ENCODE measurements around the gene DOK5.

The DOK5 gene

GRCh38 chr20:54698373-54698772 is 223.0 kb downstream of the DOK5 start:
- TF ChIP-seq CTCF (IDR thresholded peaks at IDR 0.05), result no peak
- no peak for DNase-seq (ENCODE audit: low spot score)
- H3K27ac ChIP-seq, result no peak overlapping the region
- no peak overlapping the region for H3K4me3 ChIP-seq

Measured in coronary artery (tissue), 2 donors.